ENCODE measurements around the gene DOK3. TPM values are rescaled to one million over a fixed set of nuclear protein-coding genes. Genes with fewer than 3 reads are reported as not detected.

DOK3 gene
- total and polyA plus RNA-seq, 4 donors: 15.6 to 146 (median 47.8) TPM

GRCh38 chr5:177497292-177498012 is 12.2 kb downstream of the DOK3 start, which contains the start of gene PDLIM7:
PDLIM7 (minus strand) TSS chr5:177497604; CDS start chr5:177496512, 1,092 bp downstream.
- Histone ChIP-seq H3K4me3 (peak within 1 kb of the TSS; percentile 63), H3K9me3 (ENCODE audit: control insufficient read depth in 4 of 4, insufficient read depth in 3 of 4, low read length in 3 of 4) (no peaks in the 10 kb centered on the region), H3K9ac (ENCODE audit: insufficient read depth in 1 of 2, low read length in 2 of 2) (no peak within 1 kb of the TSS), H3K4me1 (ENCODE audit: control insufficient read depth in 5 of 5, insufficient read depth in 5 of 5, low read length in 5 of 5) (peaks cover 6 to 55% (median 25%) of the 10 kb centered on the region in 5 donors), H3K27ac (ENCODE audit: low read depth in 1 of 2, low read length in 1 of 2) (peak within 1 kb of the TSS; percentile 85 to 96), H3K27me3 (ENCODE audit: control insufficient read depth in 3 of 3, insufficient read depth in 3 of 3, low read length in 2 of 3) (no peaks in the 10 kb centered on the region), H3K36me3 (ENCODE audit: control insufficient read depth in 4 of 4, insufficient read depth in 4 of 4, low read length in 4 of 4) (peaks cover 0 to 6% (median 2%) of the 10 kb centered on the region in 4 donors)
- DNase-seq (peak; percentile 98 to 99 (median 98)), ATAC-seq (ENCODE audit: insufficient read depth, low FRiP score) (peak; percentile 89)
- 1% methylated on average over 62 to 73 of the region's 73 CpGs for WGBS, 2 donors
- no peak for TF ChIP-seq CTCF (IDR thresholded peaks at IDR 0.05; ENCODE audit: control extremely low read depth, extremely low read depth)

GRCh38 chr5:177496727-177497291 is 12.8 kb downstream of the DOK3 start:
- Histone ChIP-seq H3K27me3 (ENCODE audit: control insufficient read depth in 3 of 3, insufficient read depth in 3 of 3, low read length in 2 of 3) (no peaks in the 10 kb centered on the region), H3K9me3 (ENCODE audit: control insufficient read depth in 4 of 4, insufficient read depth in 3 of 4, low read length in 3 of 4) (no peaks in the 10 kb centered on the region), H3K9ac (ENCODE audit: insufficient read depth in 1 of 2, low read length in 2 of 2) (no peak overlapping the region), H3K4me3 (peak overlapping the region; percentile 63), H3K36me3 (ENCODE audit: control insufficient read depth in 4 of 4, insufficient read depth in 4 of 4, low read length in 4 of 4) (peaks cover 0 to 7% (median 5%) of the 10 kb centered on the region in 4 donors), H3K27ac (ENCODE audit: low read depth in 1 of 2, low read length in 1 of 2) (peak overlapping the region; percentile 85 to 96), H3K4me1 (ENCODE audit: control insufficient read depth in 5 of 5, insufficient read depth in 5 of 5, low read length in 5 of 5) (peaks cover 6 to 55% (median 26%) of the 10 kb centered on the region in 5 donors)
- TF ChIP-seq CTCF (IDR thresholded peaks at IDR 0.05; ENCODE audit: control extremely low read depth, extremely low read depth): no peak
- peak; percentile 36 for ATAC-seq (ENCODE audit: insufficient read depth, low FRiP score)
- WGBS, 2 donors: 3 to 5% methylated on average over 12 to 29 of the region's 29 CpGs
- DNase-seq: peak; percentile 92 to 94 (median 92)

DNA sequence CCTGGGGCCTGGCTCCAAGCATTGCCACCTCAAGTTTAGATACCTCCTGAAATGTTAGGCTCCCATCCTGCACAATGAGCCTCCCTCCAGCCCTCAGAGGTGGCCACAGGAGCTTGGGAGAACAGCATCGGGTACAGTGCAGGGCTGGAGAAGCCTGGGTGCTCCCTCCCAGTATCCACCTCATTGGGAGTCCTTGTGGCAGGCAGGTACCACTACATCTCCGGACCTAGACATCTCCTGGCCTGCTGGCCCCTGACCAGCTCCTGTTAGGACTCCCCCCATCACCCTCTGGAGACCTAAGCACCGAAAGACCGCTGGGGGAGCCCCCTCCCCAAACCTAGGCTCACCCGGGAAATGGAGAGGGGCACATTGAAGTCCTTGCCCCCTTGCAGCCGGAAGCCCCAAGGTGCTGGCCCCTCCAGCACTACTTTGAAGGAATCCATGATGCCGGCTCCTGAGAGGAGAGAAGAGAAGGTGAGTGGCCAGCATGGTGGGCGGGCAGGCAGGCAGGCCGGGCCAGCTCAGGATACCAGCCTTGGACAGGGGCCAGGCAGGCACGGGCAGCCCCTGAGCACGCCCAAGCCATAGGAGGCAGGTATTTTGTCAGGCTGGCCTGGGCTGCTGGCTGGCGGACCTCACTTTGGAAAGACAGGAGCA is 13.4 kb downstream of the DOK3 start:
- TF ChIP-seq CTCF (IDR thresholded peaks at IDR 0.05; ENCODE audit: control extremely low read depth, extremely low read depth): no peak

More for the DNA sequence above, 13.4 kb downstream of the DOK3 start:
- H3K4me1 ChIP-seq (ENCODE audit: control insufficient read depth in 5 of 5, insufficient read depth in 5 of 5, low read length in 5 of 5): peaks cover 6 to 55% (median 26%) of the 10 kb centered on the region in 5 donors
- peak overlapping the region; percentile 78 to 85 for H3K27ac ChIP-seq (ENCODE audit: low read depth in 1 of 2, low read length in 1 of 2)
- H3K9me3 ChIP-seq (ENCODE audit: control insufficient read depth in 4 of 4, insufficient read depth in 3 of 4, low read length in 3 of 4): no peaks in the 10 kb centered on the region
- H3K9ac ChIP-seq (ENCODE audit: insufficient read depth in 1 of 2, low read length in 2 of 2): no peak overlapping the region
- H3K4me3 ChIP-seq: peak overlapping the region; percentile 31
- peak in 1 of 3 donors; percentile 26 for DNase-seq
- H3K27me3 ChIP-seq (ENCODE audit: control insufficient read depth in 3 of 3, insufficient read depth in 3 of 3, low read length in 2 of 3): no peaks in the 10 kb centered on the region
- peaks cover 3 to 12% (median 5%) of the 10 kb centered on the region in 4 donors for H3K36me3 ChIP-seq (ENCODE audit: control insufficient read depth in 4 of 4, insufficient read depth in 4 of 4, low read length in 4 of 4)
- WGBS, 2 donors: 43 to 60% methylated on average over 12 of the region's 12 CpGs
- no peak for ATAC-seq (ENCODE audit: insufficient read depth, low FRiP score)
